Nephron progenitor cell (in vitro differentiated cells): ENCODE measurements around the gene SLC1A7.

Source experiments
- DNase-seq: peaks from one replicate; pipeline ENCODE4 v3.0.0; 2021
- H3K27ac Mint-ChIP-seq: 2 replicates; pipeline ENCODE4 v1.8.0; 2021; ENCODE audit warnings: mild to moderate bottlenecking, moderate library complexity, mixed read lengths
- H3K27me3 Mint-ChIP-seq: 2 replicates; pipeline ENCODE4 v1.8.0; 2021; ENCODE audit warnings: mild to moderate bottlenecking, low read depth, mixed read lengths; ENCODE audit not compliant: poor library complexity
- H3K36me3 Mint-ChIP-seq: 2 replicates; pipeline ENCODE4 v1.8.0; 2021; ENCODE audit warnings: low read depth, mixed read lengths
- H3K4me1 Mint-ChIP-seq: 2 replicates; pipeline ENCODE4 v1.8.0; 2021; ENCODE audit warnings: mixed read lengths
- H3K4me3 Mint-ChIP-seq: 2 replicates; pipeline ENCODE4 v1.8.0; 2021; ENCODE audit warnings: mild to moderate bottlenecking, moderate library complexity, mixed read lengths
- H3K9me3 Mint-ChIP-seq: 2 replicates; pipeline ENCODE4 v1.8.0; 2021; ENCODE audit warnings: mild to moderate bottlenecking, moderate library complexity, mixed read lengths
- CTCF ChIP-seq: fragments of 200-600 bp; sonication (generic); IDR thresholded peaks from 2 replicates; pipeline ENCODE4 v1.5.0; 2021; ENCODE audit warnings: antibody characterized with exemption

Gene SLC1A7

GRCh38 chr1:53067886-53068285 lies 74.6 kb downstream of the SLC1A7 start:
- TF ChIP-seq CTCF, result no peak
- H3K27ac Mint-ChIP-seq, result no peak overlapping the region
- peaks cover 40% of the 10 kb centered on the region for H3K27me3 Mint-ChIP-seq
- peaks cover 12% of the 10 kb centered on the region for H3K4me1 Mint-ChIP-seq
- no peak overlapping the region for H3K4me3 Mint-ChIP-seq
- H3K9me3 Mint-ChIP-seq, result no peaks in the 10 kb centered on the region
- H3K36me3 Mint-ChIP-seq, result no peaks in the 10 kb centered on the region
- no peak for DNase-seq

GRCh38 chr1:53066891-53067738 lies 75.3 kb downstream of the SLC1A7 start:
- H3K27me3 Mint-ChIP-seq, result peaks cover 47% of the 10 kb centered on the region
- no peaks in the 10 kb centered on the region for H3K9me3 Mint-ChIP-seq
- peaks cover 12% of the 10 kb centered on the region for H3K4me1 Mint-ChIP-seq
- no peak overlapping the region for H3K4me3 Mint-ChIP-seq
- no peak for DNase-seq
- no peak overlapping the region for H3K27ac Mint-ChIP-seq
- H3K36me3 Mint-ChIP-seq, result no peaks in the 10 kb centered on the region
- TF ChIP-seq CTCF, result no peak

GRCh38 chr1:53066488-53066887 lies 76.0 kb downstream of the SLC1A7 start:
- Mint-ChIP-seq H3K36me3 (no peaks in the 10 kb centered on the region), H3K4me3 (no peak overlapping the region), H3K27ac (no peak overlapping the region), H3K4me1 (peaks cover 12% of the 10 kb centered on the region), H3K9me3 (no peaks in the 10 kb centered on the region), H3K27me3 (peaks cover 54% of the 10 kb centered on the region)
- DNase-seq, result no peak
- TF ChIP-seq CTCF, result no peak

- Mint-ChIP-seq H3K36me3 (no peaks in the 10 kb centered on the region), H3K4me3 (no peak overlapping the region), H3K27me3 (peaks cover 65% of the 10 kb centered on the region), H3K4me1 (peaks cover 12% of the 10 kb centered on the region), H3K27ac (no peak overlapping the region), H3K9me3 (no peaks in the 10 kb centered on the region)
- DNase-seq, result no peak
- TF ChIP-seq CTCF, result no peak
Observed at GRCh38 chr1:53065391-53065790, 77.0 kb downstream of the SLC1A7 start.

- Mint-ChIP-seq H3K4me1 (peaks cover 12% of the 10 kb centered on the region), H3K27me3 (peaks cover 79% of the 10 kb centered on the region), H3K9me3 (no peaks in the 10 kb centered on the region), H3K36me3 (no peaks in the 10 kb centered on the region), H3K27ac (no peak overlapping the region), H3K4me3 (peak overlapping the region; percentile 76)
- no peak for TF ChIP-seq CTCF
- DNase-seq, result no peak
Observed at GRCh38 chr1:53063744-53064515, 78.5 kb downstream of the SLC1A7 start.
